Stimulated activated CD4-positive, alpha-beta T cell treated with anti-CD3 and anti-CD28 coated beads, TNF-alpha, amount 100 ng/mL, for 1 hour (primary cell): ENCODE data around the gene GUCA1A.
"Not testable (repeated sequence)": the region's sequence is repeated elsewhere in the genome, so short reads cannot be mapped to it uniquely, and the experiment has no call there.

Experiments
- DNase-seq, 3 donors: peaks; one replicate each; pipeline ENCODE4 v3.0.0-alpha.2; 2020; ENCODE audit warnings: low read depth in 3 of 3, low spot score in 1 of 3

GUCA1A gene

DNA sequence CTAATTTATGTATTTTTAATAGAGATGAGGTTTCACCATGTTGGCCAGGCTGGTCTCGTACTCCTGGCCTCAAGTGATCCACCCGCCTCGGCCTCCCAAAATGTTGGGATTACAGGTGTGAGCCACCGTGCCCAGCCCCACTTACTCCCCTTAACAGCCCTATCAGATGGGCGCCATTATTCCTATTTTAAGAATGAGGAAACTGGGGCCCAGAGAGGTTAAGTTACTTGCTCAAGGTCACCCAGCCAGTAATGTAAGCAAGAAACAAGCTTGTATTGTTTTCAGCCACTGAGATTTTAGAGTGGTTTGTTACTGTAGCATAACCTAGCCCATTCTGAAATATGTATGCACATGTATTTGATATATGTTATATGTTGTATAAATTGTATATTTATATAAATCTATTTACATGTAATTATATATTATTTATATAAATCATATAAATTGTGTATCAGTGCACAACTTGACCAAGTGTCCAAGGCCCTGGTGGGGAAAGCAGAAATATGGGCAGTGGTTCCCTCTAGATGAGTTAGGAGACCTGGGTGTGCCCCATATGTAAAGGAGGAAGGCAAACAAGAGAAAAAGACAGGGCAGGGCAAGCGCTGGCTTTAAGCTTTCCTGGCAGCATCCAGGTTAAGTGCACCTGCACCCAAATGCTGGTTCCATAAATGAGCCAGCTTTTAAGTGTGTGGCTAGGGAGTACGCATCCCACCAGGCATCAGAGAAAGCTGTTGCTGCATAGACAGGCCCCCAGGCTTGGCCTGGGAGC is 1.2 kb upstream of the GUCA1A start:
- no peak for DNase-seq

DNA sequence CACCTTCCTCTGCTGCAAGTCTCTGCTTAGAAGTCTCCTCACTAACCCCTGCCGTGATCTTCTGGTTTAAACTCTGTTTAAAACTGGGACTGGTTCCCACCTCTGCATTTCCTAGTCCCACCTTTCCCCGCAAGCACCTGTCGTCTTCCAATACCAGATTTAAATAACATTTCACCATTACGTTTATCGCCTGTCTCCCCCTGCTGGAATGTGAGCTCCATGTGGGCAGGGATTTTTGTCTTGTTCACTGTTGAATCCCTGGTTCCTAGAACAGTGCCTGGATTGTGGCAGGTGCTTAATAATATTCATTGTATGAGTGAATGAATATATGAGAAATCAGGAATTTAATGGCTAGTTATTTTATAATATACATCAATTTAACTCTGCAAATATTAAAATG is 2.7 kb downstream of the GUCA1A start:
- DNase-seq: no peak

DNA sequence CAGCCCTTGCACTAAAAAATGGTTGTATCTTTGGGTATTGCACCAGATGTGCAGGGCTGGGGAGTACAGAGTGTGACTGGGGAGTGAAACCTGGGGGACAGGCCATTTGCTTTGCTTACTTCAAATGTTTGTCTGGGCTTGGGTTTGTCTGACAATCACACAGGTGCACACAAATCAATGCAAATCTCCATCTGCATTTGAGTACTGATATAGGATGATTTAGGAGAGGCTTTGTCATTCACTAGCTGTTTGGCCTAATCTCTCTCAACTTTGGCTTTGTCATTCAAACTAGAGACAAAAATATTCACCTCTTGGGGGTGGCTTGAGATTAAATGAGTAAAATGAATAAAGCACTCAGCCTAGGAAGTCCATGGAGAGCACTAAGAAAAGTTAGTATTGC is 3.8 kb downstream of the GUCA1A start:
- DNase-seq: no peak

DNA sequence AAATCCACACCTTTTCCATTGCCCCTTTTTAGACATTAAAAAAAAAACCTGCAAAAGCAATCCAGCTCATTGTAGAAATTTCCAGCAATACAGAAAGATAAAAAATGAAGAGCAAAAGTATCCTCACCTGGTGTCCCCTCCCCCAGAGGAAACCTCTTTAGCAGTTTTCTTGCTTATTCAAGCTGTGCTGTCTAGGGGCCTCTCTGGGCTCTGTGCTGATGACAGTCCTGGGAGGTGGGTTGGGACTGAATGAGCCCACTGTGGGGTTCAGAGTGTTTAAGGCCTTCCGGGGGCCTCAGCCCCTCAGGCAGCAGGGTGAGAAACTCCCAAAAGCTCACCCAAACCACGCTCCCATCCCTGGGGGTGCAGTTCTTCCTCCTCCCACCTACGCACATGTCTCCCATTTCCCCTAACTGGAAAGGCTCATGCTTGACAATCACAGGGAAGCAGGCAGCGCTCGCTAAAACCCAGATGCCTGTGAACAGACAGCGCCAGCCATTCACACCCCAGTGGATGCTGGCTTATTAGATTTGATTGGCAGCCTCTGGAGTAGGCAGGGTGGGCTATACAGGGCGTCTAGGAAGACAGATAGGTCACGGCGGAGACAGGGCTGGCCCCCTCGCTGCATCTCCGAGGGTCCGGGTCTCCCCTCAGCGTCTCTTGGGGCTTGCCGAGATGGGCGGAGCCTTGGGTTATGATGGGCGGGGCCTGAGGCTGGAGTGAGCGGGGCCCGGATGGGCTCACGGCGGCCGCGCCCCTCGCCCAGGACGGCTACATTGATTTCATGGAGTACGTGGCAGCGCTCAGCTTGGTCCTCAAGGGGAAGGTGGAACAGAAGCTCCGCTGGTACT is 4.6 kb downstream of the GUCA1A start:
- DNase-seq: no peak

DNA sequence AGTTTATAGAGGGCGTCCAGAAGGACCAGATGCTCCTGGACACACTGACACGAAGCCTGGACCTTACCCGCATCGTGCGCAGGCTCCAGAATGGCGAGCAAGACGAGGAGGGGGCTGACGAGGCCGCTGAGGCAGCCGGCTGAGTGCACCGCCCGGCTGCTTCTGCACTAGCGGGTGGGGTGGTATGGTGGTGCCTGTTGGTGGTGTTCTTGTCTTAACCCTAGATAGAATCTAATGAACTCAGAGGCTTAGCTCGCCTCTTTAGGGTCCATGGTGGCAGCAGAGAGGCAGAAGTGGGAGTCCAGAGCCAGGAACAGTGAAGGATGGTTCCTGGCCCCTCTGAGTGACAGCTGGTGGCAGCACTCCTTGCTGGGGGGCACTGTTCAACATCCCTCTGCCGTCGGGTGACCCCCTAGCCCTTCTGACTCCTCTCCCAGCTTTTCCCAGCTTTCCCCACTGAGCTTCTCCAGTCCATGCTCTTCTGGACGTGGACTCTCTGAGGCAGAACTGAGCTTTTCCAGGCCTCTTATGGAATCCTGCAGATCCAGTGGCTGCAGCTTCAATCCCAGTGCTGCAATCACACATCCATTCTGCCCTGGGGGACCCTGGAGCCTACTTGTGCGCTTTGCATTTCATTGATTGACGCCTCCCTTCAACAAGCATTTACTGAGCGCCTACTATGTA is 6.2 kb downstream of the GUCA1A start:
- no peak for DNase-seq

DNA sequence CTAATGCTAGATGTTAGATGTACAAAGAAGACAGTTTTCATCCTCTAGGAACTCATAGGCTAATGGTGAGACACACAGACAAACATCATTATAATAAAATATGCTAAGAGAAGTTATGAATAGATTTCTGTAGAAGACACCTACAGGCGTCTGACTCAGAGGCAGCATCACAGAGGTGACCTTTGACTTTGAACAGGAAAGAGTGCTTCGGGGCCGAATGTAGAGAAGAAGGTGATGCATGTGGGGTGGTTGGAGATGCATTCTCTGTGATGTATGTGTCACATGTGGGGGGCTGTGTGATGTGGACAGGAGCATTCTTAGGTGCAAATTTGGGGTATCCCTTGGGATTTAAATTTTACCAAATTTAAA is 6.8 kb downstream of the GUCA1A start:
- DNase-seq: no peak

DNA sequence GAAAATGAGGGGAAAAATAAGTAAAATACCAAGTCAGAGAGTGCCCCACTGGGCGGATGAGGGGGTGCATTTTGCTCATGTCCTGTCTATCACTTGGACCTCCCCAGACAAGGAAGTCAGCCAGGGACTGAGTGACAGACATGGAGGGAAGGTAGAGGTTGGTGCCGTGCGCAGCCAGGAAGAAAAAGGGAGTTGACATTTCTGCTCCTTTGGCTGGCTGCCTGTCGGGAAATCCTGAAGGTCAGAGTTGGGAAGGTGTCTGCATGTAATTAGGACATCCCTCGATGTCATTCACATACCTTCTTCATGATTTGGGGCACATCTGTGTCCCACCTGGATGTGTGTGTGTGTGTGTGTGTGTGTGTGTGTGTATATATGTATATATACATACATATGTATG is 8.9 kb downstream of the GUCA1A start:
- no peak for DNase-seq

DNA sequence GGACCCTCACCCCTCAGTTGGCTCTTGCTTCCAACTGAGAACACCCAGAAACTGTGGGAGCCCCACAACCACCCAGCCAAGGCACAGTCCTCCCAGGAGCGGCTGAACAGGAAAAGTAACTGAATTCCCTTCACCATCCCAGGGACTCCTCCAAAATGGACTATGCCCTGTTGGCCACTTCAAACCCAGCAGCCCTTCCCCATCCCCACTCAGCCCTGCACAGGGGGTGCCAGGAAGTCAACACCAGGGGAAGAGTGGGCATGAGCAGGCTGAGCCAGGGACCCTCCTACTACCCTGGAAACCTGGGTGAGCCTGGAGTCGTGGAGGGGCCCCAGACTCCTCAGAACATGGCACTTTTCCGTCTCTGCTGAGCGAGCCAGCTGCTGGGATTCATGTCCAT is 11.3 kb downstream of the GUCA1A start:
- DNase-seq: no peak

DNA sequence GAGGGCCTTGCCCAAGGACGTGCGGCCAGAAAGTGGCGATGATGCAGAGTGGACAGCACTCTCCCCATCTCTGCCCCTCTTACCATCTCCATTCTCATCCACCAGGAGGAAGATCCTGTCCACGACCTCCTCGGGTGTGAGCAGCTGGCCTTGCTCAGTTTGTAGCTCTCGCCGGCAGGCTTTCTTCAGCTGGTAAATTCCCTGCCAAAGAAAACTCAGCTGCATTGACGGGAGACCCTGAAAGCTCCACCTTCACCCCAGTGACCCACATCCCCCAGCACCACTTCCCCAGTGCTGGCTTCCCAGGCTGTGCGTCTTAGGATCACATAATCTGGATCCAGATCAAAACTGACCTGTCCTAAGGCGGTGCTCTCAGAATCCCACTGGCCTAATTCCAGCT is 12.4 kb downstream of the GUCA1A start:
- no peak for DNase-seq

DNA sequence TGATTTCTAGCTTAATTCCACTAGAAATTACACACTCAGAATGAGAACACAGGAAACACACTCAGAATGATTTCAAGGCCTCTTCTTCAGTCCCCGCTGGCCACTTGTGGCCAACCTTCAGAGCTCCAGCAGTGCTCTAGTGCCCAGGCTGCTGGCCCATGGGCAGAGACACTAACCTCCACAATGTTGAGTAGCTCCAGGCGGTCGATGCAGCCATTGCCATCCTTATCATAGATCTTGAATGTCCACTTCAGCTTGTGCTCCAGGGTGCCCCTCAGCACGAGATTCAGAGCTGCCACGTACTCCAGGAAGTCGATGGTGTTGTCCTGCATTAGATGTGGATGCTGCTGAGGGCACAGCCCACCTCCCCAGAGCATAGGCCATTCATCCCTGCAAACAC is 15.2 kb downstream of the GUCA1A start:
- no peak for DNase-seq

DNA sequence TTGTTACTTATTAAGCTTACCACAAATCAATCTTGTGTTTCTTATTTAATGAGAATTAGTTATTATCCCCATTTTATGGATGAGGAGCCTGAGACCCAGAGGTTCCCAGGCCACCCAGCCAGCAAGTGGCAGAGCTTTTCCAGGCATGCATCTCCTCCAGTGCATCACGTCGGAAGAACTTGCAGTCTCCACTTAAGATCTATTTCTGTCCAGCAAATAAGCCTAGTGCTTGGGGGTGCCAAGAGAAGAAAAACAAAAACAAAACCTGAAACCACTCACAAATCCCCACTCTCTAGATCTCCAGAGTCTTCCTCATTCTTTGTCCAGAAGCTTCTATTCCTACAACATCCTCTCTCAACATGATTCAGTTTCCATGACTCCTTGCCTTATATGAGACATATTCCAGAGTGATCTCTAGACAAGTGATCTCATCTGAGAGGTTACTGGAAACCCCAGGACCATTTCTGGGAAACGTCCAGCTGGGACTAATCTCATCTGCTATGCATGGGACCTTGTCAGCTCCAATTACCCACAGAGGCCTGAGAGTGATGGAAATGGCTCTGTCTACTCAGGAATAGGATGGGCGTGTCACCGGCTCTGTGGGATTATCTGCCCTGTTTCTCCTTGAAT is 17.5 kb downstream of the GUCA1A start:
- no peak for DNase-seq

DNA sequence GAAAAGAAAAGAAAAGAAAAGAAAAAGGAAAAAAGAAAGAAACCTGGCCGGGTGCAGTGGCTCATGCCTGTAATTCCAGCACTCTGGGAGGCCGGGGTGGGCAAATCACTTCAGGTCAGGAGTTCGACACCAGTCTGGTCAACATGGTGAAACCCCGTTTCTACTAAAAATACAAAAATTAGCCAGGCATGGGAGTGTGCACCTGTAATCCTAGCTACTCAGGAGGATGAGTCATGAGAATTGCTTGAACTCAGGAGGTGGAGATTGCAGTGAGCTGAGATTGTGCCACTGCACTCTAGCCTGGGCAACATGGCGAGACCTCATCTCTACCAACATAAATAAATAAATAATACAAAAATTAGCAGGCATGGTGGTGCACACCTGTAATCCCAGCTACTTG is 19.2 kb downstream of the GUCA1A start:
- DNase-seq: not testable (repeated sequence)

DNA sequence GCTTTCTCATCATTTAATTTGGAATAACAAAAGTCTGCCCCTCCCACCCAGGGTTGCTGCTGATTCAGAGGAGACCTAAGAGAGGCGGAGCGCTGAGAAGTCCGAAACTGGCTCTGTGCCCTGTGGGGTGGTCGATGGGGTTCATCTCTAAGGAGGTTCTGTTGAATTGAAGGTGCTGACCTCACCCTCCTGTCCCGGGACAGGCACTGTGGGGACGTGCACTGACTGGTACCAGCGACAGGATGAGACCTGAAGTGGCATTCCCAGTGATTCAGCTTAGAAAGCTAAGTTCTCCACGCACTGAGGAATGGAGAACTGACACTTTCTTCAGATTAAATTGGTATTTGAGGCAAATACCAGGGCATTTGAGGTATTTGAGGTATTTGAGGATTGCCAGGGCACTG is 20.3 kb downstream of the GUCA1A start:
- DNase-seq: no peak

DNA sequence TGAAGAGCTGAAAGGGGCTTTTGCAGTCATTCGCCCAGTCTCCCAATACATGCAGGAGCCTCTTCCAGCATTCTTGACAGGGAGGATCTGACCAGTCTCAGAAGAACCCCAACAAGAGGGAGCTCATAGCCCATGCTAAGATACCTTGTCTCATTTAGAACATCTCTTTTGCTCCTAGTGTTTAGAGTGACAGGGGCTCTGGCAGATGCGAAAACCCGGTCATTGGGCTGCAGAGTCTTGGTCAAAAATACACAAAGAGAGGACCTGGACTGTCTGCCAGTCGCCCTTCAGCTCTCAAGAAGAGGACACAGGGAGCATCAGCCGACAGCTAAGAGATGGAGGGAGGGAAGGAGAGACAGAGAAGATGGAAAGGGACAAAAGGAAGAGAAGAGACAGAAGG is 20.9 kb downstream of the GUCA1A start:
- no peak for DNase-seq

DNA sequence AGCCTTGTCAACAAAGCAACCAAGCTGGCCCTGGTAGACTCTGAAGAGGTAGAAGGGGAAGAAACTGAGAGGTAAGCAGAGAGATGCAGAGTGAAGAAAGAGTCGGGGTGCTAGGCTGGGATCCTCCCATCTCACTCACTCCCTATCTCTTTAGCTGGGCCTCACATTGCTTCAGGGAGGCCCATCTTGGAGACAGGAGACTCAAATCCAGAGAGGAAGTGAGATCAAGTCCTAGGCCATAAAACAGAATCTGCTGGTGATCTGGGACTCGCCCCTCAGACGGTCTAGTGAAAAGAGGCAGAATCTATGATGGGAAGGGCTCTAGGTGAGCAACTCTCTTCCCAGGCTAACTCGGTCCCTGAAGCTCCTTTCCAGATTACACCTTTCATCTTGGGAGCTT is 22.3 kb downstream of the GUCA1A start:
- DNase-seq: no peak

DNA sequence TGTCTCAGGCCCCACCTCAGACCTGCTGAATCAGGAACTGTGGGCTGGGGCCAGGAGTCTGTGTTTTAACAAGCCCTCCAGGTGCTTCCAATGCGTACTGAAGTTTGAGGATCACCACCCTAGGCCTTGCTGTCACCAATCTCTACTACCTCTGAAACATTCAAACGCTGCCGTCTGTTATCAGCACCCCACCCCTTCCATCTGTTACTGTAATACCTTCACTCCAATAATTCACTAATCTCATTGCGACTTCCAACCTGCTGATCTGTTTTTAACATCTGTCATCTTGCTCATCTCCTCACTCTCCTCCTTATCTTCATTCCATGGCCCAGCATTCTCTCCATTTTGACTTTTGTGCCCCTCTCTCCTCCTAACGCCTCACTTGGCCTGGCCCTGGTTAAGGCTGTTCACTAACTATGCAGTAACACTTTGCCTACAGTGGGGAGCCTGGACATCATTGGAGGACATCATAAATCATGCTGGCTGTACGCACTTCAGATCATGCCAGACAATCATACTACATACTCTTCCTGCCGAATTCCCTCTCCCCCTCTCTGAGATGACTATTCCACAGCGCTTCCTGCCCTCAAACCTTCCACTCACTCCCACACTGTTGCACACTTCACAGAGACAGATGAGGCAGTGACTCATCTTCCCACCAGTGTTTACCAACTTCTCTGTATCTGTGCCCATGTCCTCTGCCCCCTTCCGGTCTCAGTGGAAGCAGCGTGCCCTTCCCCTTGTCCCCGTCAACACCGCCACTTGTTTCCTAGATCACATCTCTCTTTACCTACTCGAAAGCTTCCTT is 24.6 kb downstream of the GUCA1A start:
- no peak for DNase-seq

DNA sequence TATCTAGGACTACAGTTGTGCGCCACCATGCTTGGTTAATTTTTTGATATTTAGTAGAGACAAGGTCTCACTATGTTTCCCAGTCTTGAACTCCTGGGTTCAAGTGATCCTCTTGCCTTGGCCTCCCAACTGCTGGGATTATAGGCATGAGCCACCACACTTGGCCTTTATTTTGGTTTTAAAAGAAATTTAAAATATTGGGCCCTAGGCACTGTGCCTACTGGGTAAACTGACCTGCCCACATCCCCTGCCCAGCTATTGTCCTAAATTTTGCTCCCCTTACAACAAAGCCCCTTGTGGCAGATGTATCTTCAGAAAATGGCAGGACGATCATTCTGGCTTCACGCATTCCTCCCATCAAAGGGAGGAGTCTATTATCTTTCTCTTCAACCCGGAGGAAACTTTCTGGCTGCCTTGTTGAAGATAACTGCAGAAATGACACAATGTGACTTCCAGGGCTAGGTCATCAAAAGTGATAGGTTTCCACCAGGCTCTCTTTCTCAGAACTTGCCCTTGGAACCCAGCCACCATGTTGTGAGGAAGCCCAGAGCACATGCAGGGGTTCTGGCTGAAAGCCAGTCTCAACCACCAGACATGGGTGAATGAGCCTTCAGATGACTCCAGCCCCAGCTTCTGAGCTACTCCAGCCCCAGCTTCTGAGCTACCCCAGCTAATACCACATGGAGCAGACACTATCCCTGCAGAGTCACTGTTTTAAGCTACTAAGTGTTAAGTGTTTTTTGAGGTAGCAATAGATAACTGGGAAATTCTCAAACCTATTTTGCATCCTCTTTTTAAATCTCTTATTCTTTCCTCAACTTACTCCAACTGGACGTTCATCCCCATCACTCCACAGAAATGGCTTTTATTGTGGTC is 26.2 kb downstream of the GUCA1A start:
- DNase-seq: no peak

DNA sequence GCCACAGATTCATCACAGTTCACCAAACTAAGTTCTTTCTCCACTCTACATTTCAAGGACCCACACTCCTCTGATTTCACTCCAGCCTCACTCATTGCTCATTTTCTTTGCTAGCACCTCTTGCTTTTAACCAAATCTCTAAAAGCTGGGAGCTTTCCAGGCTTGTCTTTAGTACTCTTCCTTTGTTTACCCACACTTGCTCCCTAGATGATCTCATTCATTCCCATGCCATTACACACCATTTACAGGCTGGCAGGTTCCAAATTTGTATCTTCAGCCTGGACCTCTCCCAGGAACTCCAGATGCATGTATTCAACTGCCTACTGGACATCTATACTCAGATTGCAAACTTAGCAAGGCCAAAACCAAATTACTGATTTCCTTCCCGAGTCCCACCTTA is 26.9 kb downstream of the GUCA1A start:
- no peak for DNase-seq

DNA sequence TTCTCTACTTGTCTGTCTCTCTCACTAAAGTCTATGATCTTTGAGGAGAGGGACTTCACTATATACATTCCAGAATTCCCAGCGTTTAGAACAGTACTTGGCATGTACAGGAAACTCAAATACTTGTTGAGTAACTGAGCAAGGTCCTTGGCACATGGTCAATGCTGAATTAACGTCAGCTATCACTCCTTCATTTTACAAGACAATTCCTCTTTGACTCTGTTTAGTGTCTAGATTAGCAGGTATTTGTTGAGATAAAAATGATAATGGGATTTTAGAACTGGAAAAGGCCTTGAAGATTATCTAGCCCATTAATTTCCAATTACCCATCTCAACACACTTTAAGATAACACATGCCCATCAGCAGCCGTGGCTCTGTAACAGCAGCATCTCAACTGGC is 28.2 kb downstream of the GUCA1A start:
- no peak for DNase-seq
